HG02610 (cell line): ENCODE data around the gene C5orf58.

Experiments
- ATAC-seq: cut with Tn5 transposase; IDR thresholded peaks from one replicate; pipeline ENCODE4 v1.9.1; 2021; ENCODE audit warnings: mild to moderate bottlenecking, moderate library complexity; ENCODE audit not compliant: unreplicated experiment

C5orf58 gene

DNA sequence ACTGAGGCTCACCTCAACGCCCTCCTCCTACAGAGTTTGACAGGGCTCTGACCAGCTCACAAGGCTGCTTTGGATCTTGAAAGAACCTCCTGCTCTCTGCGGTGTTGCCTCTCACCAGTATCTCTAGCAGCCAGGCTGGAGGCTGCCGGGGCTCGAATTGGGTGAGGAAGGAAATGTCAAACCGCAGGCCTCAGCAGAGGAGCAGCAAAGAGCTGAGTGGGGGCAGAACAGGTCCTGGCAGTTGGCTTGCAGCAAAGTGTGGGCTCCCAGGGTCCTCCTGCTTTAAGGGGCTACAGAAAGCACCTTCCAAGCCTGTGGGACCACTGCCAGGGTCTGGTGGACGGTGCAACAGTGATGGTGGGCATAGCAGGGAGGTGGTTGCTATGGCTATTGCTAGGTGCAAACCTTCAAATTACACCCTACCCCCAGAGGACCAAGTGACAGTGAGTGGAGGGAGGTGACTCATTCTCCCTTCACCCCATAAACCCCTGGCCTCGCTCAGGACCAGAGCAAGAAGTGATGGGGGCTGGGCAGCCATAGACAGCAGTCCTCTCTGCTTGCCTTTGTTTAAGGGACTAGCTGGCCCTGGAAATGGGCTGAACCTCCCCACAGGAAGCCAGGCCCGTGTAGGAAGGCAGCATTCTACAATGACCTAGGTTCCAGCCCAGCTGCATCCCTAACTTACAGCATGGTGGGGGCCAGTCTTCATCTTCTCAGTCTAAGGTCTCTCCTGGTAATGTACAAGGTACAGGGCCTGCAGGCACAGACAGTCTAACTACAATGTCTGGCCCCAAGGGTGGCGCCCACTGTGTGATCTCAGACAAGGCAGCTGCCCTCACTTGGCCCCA lies 46.0 kb downstream of the C5orf58 start:
- peak; percentile 81 for ATAC-seq

DNA sequence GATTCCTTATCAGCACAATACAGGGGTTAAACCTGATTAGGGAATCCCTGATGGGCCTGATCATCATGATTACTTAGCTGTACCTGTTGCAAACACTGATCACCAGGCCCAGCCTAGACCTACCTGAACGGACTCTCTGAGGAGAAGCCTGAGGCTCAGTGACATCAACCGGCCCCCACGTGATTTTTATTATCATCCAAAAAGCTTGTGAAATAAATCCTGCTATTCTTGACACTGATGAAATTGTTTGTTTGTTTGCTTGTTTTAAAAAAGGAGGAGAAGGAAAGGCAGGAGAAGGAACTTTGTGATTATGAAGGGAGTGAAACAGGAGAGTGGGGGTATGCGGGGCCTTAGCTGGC lies 46.7 kb downstream of the C5orf58 start:
- no peak for ATAC-seq

DNA sequence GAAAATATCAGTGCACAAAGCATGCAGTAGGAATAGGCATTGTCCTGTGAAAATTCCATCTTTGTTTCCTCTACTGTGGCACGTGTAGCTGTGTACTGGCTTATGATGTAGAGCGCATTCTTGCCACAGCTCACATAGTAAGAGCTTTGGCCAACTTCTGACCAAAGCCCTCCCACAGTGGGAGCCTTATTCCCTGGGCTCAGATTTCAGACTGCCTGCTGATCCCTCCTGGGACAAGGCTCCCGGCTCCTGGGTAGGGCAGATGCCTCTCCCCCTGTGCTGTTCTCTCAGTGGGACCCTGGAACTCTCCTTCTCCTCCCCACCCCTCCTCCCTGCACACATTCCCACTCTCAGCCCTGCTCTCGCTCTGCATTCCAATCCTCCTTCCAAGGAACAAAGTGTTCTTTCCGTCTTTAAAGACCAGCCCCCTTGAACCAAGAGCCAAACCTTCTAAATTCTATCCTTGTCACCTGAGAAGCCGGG lies 47.3 kb downstream of the C5orf58 start:
- ATAC-seq: no peak

DNA sequence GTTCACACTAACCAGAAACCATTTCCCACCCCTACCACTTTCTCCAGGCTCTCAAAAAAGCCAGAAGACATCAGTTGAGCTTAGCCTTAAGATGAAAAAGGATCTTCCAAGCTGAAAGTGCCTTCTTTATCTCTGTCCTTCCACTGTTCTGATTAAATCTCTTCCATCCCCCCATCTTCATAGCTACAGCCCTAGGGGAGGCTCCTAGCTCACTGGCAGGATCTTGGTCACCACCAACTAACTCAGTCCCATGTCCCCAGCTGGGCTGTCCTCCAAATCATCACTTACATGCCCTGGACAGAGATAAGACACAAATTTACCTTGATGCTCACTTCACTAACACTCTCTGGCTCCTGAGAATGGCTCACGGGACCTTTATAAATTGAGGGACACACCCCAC lies 50.5 kb downstream of the C5orf58 start:
- ATAC-seq: no peak

DNA sequence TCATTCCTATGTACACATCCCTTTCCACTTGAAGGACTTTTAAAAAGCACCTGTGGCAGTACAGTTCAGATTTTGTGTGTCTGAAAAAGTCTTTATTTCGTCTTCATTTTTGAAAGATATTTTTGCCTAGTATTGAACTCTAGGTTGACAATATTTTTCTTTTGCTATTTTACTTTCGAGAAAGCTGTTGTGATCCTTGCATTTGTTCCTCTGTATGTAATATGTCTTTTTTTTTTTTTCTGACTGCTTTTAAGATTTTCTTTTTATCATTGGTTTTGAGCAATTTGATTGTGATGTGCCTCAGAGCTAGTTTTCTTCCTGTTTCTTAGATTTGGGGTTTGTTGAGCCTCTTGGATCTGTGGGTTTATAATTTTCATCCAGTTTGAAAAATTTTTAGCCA lies 51.4 kb downstream of the C5orf58 start:
- ATAC-seq: no peak

DNA sequence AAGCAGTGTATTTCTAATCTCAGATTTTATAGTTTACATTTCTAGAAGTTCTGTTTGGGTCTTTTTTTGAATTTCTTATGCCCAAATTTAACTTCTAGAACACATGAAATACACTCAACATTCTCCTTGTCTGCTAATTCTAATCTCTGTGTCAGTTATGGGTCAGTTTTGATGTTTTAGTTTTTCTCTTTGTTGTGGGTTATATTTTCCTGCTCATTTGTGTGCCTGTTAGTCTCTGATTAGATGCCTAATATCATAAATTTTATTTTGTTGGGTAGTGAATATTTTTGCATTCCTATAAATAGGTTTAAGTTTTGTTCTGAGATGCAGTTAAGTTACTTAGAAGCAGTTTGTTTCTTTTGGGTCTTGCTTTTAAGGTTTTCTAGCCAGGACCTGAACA lies 52.4 kb downstream of the C5orf58 start:
- no peak for ATAC-seq

DNA sequence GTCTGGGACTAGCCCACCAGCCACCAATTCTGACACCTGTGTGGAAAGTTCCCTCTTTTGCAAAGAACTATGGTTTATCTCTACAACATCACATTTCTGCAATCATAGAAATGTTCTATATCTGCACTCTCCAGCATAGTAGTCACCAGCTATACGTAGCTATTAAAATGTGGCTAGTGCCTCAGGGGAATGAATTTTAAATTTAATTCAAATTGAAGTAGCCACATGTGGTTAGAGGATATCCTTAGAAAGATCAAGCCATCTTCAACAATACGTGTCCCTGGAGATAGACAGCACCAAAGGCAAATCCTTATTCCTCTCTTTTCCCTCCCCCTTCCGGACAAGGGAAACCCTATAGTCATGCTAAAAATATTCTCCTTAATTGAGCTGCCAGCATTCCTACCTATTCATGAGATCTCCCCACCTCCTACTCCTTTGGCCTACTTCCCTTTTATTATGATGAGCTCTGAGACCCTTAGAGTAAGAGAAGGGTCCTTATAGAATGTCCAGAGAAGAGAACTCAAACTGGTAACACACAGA lies 53.7 kb downstream of the C5orf58 start:
- no peak for ATAC-seq

DNA sequence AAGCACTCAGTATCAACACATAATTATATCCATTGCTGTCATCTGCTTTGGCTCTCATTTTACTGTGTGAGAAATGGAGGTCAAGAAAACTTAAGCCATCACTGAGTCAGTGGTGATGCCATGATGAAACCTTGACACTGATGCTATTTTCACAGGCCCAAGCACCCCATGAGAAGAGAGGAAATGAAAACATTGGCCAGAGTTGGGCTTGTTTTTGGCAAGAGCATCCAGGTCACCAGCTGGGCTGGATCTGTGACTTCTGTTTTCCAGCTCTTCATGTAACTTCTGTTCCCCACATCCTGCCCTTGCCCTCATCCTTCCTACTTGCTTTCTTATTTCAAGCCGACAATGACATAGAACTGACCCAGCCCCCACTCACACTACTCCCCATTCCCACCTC lies 54.7 kb downstream of the C5orf58 start:
- ATAC-seq: no peak

DNA sequence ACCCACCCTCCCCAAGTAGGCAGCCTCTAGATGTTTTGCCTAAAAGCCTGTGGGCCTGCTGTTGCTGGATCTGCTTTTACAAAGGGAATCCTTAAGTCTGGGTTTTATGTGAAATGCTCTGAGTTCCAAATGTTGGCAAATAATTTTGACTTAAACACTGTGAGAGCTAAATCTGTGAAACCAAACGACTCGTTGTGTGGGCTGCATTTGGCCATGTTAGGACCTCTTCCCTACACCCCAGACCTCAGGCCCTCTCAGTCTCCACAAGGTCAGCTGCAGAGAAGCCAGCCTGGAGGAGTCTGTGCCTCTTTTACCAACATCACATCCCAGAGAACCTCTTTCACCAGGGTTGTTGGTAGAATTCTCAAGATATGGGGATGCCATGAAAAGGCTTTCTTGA lies 55.4 kb downstream of the C5orf58 start:
- ATAC-seq: no peak

DNA sequence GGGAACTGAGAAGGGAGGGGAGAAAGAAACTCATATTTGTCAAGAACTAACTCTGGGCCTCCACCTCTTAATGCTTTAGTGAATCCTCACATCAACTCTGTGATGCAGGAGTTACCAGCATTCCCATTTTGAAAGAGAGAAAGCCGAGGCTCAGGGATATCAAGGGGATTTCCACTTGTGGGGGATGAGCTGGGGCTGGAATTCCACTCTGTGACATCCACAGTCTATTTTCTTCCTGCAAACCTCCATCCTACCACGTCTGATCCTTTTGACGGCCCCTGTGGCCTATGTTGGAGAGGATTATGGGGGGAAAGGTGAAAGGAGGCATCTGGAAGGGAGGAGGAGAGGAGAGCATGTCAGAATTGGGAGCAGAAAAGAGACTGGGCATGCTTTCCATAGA lies 55.8 kb downstream of the C5orf58 start:
- no peak for ATAC-seq

DNA sequence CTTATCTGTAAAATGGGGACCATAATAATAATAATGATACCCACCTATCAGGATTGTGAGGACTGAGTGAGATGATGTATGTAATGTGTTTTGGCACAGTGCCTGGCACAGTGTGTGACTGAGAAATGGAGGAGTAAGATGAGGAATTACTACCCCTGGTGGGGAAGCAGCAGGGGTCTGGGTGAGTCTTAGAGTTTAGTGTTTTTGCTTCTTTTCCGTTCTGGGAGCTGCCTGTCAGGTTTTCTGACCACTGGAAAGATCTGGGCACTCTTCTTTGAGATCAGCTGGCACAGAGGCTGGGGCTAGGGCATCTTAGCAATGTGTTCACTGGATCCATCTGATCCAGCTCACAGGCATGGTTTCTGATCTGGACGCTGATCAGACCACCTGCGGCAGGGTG lies 56.3 kb downstream of the C5orf58 start:
- ATAC-seq: no peak

DNA sequence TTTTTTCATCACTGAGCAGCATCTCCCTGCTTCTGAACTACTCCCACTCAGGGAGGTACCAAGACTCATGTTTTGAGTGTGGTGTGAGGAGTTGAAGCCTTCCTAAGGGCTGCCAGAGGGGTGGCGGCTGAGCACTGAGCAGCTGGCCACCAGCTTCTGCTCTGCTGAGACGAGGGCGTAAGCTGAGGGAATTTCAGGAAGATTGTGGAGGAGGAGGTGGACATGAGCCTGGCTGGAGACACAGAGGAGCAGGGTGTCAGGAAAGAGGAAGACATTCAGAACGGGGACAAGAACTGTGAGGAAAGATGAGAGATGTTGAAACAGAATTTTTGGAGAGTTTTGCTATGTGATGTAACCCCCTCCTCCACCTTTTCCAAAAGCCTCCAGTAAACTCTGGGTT lies 57.0 kb downstream of the C5orf58 start:
- no peak for ATAC-seq

DNA sequence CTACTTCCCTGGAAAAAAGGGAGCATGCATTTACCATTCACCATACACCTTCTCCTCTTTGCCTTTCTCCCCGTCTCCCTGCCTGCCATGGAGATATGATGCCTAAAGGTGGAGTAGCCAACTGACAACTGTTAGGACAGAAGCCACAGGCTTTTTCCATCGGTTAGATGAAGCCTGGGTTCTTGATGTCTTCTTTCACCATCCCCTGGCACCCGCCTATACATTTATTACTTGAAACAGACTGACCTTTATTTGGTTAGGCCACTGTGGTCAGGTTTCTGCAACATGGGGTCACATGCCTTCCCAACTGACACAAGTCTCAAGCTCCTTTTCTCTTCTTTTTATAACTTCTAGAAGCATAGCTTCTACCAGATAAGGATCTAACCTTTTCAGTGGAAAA lies 57.7 kb downstream of the C5orf58 start:
- no peak for ATAC-seq

DNA sequence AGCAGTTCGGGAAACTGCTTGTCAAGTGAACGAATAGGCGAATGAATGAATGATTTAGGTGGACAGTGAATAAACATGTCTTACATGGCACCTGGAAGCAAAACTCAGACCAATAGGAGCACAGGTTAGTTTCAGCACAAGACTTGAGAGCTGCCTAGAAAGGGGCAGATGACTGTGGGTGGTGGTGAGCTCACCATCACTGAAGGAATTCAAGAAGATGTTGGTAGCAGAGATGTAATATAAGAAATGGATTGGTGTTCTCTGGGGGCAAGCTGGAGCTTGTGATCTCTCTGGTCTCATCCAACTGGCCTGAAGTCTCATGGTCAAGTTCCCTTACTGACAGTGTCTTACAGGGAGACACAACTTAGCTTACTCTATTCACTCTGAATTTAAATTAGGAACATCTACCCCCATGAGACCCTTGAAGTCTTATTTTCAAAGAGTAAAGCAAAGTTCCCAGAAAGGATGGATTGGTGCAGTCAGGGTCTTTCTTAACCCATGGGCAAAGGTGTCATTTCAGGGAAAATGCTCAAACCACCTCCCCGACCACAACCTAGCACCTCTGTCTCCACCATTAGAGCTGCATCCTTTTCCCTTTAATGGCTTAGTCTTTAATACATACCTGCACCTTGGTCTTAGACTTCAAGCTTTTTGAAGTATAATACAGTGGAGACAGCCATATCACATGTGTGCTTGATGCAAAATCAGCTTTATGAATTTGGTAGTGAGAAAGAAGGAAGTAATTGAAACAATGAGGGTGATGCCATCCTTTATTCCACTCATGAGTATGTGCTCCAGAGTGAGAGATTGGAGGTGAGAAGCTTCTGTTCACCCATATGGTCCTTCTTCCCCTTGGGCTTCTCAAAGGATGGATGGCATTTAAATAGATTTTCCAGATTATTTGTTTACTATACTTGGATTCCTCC lies 59.7 kb downstream of the C5orf58 start:
- ATAC-seq: no peak

DNA sequence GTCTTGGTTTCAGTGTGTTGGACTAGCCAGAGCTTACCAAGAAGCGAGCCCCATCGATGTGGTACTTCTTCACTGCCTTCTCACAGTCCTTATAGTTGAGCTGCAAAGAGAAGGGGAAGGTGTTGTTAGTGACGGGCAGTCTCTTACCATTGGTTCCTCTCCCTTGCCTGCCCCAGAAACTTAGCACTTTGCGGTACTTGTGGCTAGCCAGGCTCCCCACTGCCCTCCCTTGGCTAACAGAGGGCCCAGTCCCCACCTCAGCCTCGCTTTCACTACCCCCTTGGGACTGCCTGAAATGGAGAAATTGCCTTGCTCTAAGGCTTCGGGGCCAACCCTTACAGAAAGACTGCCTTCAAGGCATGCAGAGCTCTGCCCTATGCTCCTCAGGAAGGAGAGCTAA lies 60.5 kb downstream of the C5orf58 start:
- peak; percentile 80 for ATAC-seq

DNA sequence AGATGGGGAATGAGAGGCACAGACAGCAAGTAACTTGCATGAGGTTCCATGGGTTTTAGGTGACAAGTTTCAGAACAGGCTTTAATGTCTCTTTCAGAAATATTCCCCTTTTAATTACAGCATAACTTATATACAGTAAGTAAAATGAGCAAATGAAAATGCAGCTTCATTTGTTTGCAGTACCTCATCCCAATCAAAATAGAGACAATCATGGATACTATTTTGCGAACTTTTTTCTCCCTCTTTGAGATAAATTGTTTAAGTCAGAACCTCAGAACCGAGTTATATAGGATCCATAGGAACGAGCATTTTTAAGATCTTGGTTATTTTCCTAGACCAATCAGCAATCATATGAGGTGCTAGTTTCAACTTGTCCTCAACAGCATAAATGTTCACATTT lies 61.3 kb downstream of the C5orf58 start:
- no peak for ATAC-seq

DNA sequence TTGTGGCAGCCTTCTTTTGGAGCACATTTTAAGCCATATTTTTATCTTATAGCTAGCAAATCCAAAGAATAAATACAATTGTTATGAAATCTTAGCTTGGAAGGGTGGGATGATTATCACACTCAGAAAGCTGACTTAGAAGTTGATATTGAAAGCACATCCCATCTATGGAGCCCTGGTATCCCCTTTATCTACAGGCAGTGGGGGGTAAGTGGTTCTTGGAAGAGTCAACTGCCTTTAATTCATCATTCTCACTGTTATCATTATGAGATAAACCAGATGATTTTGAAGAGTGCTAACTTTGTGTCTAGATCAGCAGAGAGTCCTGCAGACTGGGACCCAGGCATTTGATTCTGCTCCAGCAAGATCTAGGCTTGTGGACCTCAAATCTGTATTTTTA lies 61.8 kb downstream of the C5orf58 start:
- no peak for ATAC-seq
